Muscle layer of colon (tissue), 2 donors: ENCODE results near the gene KLF15.
A peak's percentile ranks its signal among the peaks of the same experiment; 100 is the strongest.

Experiments used
- H3K27ac ChIP-seq: one replicate; pipeline ENCODE4 v1.7.0; 2013; ENCODE audit warnings: low read depth, mild to moderate bottlenecking, low read length, moderate library complexity
- H3K27me3 ChIP-seq, 2 donors: one replicate each; pipeline ENCODE4 v1.7.0; 2013; ENCODE audit warnings: low read length in 2 of 2, mild to moderate bottlenecking in 2 of 2; ENCODE audit not compliant: insufficient read depth in 2 of 2, control insufficient read depth in 1 of 2
- H3K36me3 ChIP-seq: one replicate; pipeline ENCODE4 v1.7.0; 2013; ENCODE audit warnings: mild to moderate bottlenecking, low read length; ENCODE audit not compliant: insufficient read depth
- H3K4me1 ChIP-seq: one replicate; pipeline ENCODE4 v1.7.0; 2013; ENCODE audit warnings: mild to moderate bottlenecking, low read length; ENCODE audit not compliant: insufficient read depth
- H3K4me3 ChIP-seq, 2 donors: one replicate each; pipeline ENCODE4 v1.7.0; 2013; ENCODE audit warnings: low read length in 2 of 2, low read depth in 1 of 2, mild to moderate bottlenecking in 1 of 2, moderate library complexity in 1 of 2
- H3K9ac ChIP-seq: one replicate; pipeline ENCODE4 v1.7.0; 2013; ENCODE audit warnings: low read length
- H3K9me3 ChIP-seq: one replicate; pipeline ENCODE4 v1.7.0; 2013; ENCODE audit warnings: mild to moderate bottlenecking, low read length
- donor health status: abdominal sarcoma.
- donor health status: Adenocarcinoma of cecum.

Gene KLF15

DNA sequence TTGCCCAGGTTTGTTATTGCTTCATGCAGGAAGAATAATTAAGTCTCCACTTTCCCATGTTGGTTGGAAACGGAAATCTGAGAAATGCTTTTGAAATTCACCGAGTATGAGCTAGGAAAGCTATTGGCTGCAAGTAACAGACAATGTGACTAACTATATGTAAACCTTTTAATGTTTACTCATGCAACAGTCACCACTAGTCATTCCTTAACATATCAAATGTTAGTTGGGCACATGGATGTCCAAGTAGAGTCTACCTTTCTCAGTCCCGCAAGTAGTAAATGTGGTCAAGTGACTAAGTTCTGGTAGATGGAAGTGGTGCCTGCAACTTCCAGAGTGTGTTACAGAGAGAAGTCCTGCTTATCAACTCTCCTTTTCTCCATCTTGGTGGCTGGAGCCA lies 52.5 kb downstream of the KLF15 start:
- Histone ChIP-seq H3K4me3 (no peak overlapping the region), H3K27ac (no peak overlapping the region), H3K36me3 (no peaks in the 10 kb centered on the region), H3K4me1 (peaks cover 8% of the 10 kb centered on the region), H3K27me3 (no peaks in the 10 kb centered on the region), H3K9me3 (no peaks in the 10 kb centered on the region), H3K9ac (no peak overlapping the region)

DNA sequence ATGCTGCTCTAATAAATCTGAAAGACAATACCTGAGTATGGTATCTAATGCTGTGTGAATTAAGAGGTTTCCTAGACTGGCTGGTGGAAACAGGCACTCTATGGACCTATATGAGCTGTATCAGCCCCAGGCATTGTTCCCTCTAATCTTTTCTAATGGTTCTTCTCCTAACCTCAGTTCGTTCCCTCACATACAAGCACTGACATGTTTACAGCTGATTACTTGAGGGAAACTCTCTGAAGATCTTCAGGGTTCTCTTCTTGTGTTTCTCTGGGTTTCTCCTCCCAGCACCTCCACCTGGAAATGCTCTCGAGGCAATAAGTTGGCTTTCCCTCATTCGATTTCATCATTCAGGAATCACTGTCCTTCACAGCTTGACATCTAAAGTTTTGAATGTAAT lies 52.9 kb downstream of the KLF15 start:
- H3K4me1 ChIP-seq: peaks cover 8% of the 10 kb centered on the region
- no peak overlapping the region for H3K4me3 ChIP-seq
- no peak overlapping the region for H3K27ac ChIP-seq
- H3K27me3 ChIP-seq: no peaks in the 10 kb centered on the region
- H3K9me3 ChIP-seq: no peaks in the 10 kb centered on the region
- no peak overlapping the region for H3K9ac ChIP-seq
- no peaks in the 10 kb centered on the region for H3K36me3 ChIP-seq

DNA sequence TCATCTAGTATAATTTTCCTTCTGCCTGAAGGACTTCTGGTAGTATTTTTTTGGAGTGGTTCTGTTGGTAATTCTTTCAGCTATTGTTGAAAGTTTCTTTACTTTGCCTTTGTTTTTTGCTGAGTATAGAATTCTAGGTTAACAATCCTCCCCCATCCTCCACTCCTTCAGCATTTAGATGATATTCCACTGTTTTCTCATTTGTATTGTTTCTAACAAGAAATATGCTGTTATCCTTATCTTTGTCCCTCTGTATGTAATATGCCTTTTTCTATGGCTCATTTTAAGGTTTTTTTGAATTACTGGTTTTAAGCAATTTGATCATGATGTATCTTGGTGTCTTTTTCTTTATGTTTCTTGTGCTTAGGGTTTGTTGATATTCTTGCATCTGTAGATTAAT lies 53.9 kb downstream of the KLF15 start:
- Histone ChIP-seq H3K36me3 (no peaks in the 10 kb centered on the region), H3K4me1 (peaks cover 8% of the 10 kb centered on the region), H3K9ac (no peak overlapping the region), H3K27ac (no peak overlapping the region), H3K27me3 (no peaks in the 10 kb centered on the region), H3K4me3 (no peak overlapping the region), H3K9me3 (no peaks in the 10 kb centered on the region)

DNA sequence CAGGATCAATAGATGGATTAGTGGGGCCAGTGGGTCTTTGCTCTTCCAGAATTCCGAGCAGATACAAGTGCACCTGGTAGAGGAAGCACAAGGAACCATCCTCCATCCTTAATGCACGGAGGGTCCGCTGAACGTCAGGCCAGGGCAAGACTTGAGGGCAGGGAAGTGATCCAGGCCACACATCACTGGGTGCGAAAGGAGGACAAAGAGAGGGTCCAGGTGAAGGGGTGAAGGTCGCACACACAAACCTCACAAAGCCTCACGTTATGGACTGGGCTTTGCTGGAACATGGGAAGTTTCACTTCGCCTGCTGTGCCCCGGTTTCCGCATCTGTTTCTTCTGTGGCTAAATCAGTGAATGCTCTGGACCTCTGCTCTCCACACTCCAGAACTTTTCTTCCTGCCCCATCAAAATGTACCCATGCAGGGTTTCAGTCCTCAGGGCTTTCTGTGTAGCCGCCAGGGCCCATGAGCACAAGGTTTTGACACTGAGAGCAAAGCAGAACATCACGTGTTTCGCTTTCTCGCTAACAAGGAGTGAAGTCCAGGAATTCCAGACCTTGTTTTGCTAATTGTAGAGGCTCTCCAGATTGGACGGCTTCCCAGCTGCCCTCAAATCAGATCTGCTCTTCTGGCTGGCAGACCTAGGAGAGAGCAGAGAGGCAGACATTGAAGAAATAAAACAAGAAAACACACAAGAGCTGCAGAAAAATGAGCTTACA lies 56.3 kb downstream of the KLF15 start:
- H3K27ac ChIP-seq: no peak overlapping the region
- no peaks in the 10 kb centered on the region for H3K9me3 ChIP-seq
- no peak overlapping the region for H3K9ac ChIP-seq
- H3K27me3 ChIP-seq: no peaks in the 10 kb centered on the region
- peaks cover 8% of the 10 kb centered on the region for H3K4me1 ChIP-seq
- H3K36me3 ChIP-seq: no peaks in the 10 kb centered on the region
- H3K4me3 ChIP-seq: peak overlapping the region in 1 of 2 donors; percentile 22

DNA sequence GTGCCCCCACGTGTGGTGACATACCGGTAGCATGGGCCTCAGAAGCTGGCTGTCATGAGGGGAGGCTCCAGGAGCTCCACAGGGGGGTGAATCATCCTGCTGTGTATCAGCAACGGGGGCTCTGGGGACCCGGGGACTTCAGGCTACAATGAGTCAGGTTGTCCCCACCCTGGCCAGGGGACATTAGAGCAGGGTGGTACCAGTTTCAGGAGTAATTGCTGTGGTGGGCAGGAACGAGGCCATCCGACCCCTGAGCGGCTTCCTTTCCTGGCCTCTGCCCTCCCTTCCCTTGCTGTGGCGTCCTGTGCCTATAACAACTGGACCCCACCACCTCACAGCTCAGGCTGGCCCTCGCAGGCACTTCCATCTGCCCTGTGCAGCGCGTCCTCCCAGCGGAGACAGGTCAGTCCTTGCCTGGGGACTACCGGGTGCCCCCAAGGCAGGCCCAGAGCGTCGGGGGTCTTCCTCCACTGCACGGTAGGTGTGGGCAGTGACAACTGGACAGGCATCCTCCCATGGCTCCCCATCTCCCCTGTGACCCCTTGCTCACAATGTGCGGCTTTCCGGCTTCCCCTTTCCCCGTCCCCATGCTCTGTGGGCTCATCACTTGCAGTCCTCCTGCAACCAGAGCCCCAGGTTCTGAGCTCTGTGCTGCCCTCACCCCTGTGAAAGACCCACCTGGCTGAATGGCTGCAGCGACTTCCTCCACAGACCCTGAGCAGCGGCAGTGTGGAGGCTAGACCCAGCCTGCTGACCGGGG lies 57.0 kb downstream of the KLF15 start:
- Histone ChIP-seq H3K9ac (no peak overlapping the region), H3K27me3 (no peaks in the 10 kb centered on the region), H3K27ac (no peak overlapping the region), H3K36me3 (no peaks in the 10 kb centered on the region), H3K4me1 (peaks cover 8% of the 10 kb centered on the region), H3K9me3 (no peaks in the 10 kb centered on the region), H3K4me3 (no peak overlapping the region)

DNA sequence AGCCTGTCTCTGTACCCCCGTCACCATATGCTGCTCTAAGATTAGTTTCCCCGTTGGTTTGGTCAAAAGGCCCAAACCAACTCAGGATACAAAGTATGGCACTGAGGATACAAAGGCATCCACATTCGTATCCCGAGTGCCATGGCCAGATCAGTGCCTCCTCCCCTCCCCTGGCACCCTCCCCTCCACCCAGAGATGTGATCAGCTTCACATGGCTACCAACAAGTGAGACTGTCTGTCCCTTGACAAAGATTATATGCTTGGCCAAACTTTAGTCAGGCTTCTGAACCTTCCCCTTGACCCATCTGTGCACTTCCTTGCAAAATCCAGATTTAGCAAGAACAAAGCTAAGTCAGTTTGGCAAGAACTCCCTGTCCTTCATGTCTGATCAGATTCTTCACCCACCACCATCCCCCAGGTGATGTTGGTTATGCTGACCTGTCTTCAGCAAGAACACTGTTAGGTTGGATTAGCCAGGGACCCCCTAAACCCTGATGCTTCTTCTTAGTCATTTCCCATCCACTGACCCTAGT lies 61.7 kb downstream of the KLF15 start:
- Histone ChIP-seq H3K4me3 (no peak overlapping the region), H3K27ac (no peak overlapping the region)

DNA sequence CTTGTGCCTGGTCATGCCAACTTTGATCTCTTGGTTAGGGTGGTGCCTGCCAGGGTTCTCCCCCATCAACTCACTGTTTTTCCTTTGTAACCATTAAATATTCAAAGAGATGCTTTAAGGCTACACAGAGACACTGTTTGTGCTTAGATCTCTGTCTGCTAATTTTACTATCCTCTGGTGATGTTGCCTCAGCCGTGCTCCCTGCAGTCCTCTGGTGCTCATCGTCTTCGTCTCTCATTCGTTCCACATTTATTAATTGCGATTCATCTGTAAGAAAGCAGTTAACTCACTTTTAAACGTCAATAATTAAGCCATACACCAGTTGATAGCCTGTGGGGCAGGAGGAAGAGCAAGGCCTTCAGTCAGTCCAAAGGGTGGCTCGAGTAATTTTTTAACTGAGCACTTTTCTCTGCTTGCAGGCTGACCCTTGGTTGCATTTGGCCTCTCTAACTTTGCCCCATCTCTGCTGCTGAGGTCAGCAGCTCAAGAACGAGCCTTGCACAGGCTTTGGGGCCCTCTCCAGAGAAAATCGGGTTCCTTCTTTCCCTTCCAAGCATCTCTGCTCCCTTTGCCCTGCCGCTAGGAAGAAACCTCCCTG lies 62.9 kb downstream of the KLF15 start:
- Histone ChIP-seq H3K4me1 (no peaks in the 10 kb centered on the region), H3K4me3 (no peak overlapping the region), H3K27me3 (no peaks in the 10 kb centered on the region), H3K27ac (no peak overlapping the region), H3K9me3 (no peaks in the 10 kb centered on the region), H3K9ac (no peak overlapping the region), H3K36me3 (no peaks in the 10 kb centered on the region)

More for the DNA sequence above, 61.7 kb downstream of the KLF15 start:
- Histone ChIP-seq H3K9me3 (no peaks in the 10 kb centered on the region), H3K27me3 (no peaks in the 10 kb centered on the region), H3K36me3 (no peaks in the 10 kb centered on the region), H3K9ac (no peak overlapping the region), H3K4me1 (no peaks in the 10 kb centered on the region)

DNA sequence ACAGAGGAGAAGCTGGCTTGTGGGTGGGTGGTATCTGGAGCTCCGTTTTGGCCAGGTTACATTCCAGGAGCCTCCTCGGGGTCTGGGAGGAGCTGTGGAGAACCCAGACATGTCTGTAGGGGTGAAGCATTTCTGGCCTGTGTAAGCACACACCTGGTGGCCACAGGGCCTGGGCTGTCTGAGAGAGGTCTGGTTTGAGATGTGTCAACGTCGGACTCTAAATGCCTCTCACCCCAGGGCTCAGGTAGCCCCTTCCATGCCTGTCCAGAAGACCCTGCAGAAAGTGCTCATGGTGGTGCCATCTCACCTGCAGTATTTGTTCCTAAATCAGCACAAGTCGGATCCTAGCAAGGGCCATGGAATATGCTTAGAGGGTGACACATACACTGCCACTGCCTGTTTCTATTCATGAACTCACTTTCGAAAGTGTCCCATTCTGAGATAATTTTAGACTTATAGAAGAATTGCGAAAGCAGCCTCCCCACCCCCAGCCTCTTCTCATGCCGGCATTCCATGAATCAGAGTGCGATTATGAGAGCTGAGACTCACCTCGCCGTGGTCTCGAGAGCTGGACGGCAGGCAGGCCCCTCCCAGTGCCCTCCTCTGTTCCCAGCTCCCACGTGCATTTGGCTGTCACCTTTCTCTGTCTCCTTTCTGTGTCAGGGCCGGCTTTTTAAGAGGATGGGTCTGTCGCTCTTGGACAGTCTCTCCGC lies 63.7 kb downstream of the KLF15 start:
- no peak overlapping the region for H3K9ac ChIP-seq
- no peaks in the 10 kb centered on the region for H3K36me3 ChIP-seq
- H3K4me1 ChIP-seq: no peaks in the 10 kb centered on the region
- H3K9me3 ChIP-seq: no peaks in the 10 kb centered on the region
- no peak overlapping the region for H3K27ac ChIP-seq
- no peaks in the 10 kb centered on the region for H3K27me3 ChIP-seq
- H3K4me3 ChIP-seq: no peak overlapping the region
